COLO668 (cell line): ENCODE results near the gene TBL3.

Experiments
- DNase-seq: peaks from one replicate; lab custom pipeline; 2025; ENCODE audit not compliant: unreplicated experiment; lab: John Stamatoyannopoulos, UW

TBL3 gene

DNA sequence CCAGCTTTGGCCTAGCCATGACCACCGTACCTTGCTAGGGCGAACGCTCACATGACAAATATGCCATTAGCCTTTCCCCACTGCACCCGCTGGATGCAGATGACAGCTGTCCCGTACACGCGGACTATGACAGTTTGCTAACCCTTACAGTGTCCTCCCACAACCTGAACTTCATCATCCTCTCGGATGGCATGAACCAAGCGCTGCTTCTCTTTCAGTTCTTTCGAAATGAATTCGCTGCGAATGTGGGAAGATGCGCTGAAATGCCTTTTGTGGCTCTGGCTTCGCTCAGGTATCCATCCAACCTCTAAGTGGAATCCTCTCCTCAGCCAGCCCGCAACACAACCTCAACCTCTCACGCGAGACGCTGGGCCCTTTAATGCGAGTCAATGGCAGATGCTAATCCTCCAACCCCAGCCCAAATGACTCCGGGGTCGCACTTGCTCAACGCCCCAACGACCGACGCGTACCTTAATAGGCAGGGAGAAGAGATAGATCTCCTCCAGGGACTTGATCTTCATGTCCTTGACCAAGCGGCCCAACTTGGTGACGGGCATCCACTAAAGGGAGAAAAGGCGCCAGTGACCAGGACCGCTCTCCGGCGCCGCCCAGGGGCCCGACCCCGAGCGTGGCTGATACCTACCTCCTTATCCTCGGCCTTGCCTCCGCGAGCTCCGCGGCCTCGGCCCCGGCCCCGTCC is 7.9 kb upstream of the TBL3 start:
- peak; percentile 63 for DNase-seq

DNA sequence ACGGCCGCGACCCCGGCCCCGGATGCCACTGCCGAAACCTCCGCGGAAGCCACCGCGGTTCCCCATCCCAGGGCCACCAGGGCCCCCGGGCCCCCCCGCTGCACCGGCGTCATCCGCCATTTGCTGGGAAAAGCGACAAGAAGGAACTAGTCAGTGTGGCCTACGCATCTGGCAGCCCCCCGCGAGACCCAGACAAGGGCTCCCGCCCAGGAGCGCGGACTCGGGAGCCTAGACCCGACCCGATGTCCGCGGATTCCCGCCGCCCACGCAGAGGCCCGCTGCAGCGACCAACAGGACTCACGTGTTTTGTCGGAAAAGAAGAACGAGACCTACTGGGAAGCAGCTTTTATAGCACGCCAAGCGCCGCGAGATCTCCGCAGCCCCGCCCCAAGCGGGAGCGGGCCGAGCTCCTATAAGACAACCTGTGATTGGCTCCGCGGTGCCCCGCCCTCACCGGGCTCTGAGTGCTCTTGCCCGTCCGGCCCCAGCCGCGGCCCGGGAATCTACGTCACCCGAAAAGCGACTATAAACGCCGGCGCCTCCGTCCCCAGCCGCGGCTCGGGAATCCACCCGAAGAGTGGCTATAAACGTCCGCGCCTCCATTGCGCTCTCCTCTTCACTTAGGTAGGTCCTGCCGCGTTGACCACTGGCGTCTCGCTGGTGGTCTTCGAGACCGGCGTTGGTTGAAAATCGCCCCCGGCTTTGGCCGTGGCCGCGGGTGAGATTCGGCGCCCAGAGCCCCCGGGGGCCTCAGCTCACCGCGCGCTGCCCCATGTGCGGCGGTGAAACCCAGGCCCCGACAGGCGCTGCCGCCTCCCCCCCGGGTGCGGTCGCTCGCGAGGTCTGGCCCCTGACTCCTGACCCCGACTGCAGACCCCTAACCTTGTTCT is 7.1 kb upstream of the TBL3 start, which contains the start of gene RPS2:
TSS of gene RPS2 (minus strand) at position 321 of the 890 bp plus-strand sequence. CDS start at position 120, 201 bp downstream.
- DNase-seq, result peak; percentile 99

DNA sequence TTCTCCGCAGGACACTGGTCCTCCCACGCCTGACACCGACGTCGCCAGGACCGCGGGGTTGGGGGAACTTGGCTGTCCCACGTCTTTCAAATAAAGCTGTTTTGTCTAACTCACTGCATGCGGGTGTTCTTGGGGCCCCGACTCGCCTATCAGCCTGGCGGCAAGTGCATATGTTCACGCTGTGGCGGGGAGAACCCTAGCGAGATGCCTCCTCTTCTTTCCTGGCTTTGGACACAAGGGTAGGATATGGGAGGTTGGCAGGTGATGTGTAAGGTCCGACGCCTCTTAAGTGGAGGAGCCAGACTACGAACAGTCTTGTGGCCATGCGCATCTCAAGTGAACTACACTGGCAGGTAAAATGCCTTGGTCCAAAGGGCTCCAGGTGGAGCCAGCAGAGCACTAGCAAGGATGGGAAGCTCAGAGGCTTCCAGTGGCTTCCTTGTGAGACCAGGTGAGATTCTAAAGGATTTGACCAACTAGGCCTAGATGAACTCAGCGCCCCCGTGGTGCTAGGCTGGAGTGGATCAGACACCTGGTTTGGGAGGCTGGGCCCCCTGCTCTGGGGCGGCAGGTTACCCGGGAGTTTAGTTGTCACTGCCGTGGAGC is 6.4 kb upstream of the TBL3 start:
- peak; percentile 26 for DNase-seq

DNA sequence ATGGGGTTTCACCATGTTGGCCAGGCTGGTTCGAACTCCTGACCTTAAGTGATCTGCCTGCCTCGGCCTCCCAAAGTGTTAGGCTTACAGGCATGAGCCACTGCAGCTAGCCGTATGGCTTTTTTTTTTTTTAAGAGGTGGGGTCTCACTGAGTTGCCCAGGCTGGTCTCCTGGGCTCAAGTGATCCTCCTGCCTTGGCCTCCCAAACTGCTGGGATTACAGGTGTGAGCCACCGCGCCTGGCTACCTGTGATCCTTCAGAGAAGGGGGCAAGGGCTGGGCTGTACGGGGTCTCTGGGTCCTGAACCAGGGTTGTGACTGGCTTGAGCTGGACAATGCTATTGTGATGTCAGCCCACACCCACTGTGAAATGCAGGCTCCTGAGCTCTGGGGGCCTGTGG is 5.4 kb upstream of the TBL3 start, which contains the start of gene RNF151:
TSS of gene RNF151 (plus strand) at position 397 of the 400 bp plus-strand sequence. CDS start 26 bp downstream, outside the sequence.
- DNase-seq, result no peak

- DNase-seq, result no peak
Observed at GRCh38 chr16:1968146-1968953, 3.5 kb upstream of the TBL3 start.

- peak; percentile 26 for DNase-seq
Observed at GRCh38 chr16:1972490-1972877, 631 bp downstream of the TBL3 start.

DNA sequence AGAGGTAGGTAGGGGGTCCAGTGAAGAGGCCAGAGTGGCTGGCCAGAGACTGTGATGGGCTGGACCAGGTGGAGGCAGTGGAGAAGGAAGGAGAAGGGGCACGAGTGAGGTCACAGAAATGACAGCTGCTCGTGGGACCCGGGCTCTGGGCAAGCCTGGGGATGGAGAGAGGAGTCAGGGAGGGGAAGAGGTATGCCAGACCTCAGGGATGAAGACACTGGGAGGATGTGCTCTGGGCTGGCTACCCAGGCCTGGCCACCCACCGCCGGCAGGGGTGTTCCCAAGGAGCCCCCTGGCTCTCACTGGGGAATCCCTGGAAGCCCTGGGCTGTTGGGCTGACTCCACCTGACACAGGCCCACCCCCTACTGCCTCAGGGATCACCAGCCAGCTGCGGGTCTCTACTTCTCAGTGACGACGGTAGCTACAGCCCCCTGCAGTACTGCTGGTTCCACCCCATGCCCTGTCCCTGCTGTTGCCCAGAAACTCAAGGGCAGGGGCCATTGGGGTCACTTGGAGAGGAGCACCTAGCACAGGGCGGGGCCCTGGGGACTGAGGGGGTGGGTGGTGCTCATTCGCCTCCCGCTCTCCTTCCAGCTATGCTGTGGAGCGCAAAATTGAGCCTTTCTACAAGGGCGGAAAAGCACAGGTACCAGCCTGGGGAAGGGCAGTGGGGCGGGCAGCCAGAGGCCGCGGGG is 1.8 kb downstream of the TBL3 start:
- DNase-seq, result no peak

- no peak for DNase-seq
Observed at GRCh38 chr16:1974157-1975070, 2.6 kb downstream of the TBL3 start.

- DNase-seq, result no peak
Observed at GRCh38 chr16:1975432-1976215, 3.8 kb downstream of the TBL3 start.

GRCh38 chr16:1976216-1976520 is 4.3 kb downstream of the TBL3 start:
- no peak for DNase-seq

GRCh38 chr16:1976951-1977874 is 5.4 kb downstream of the TBL3 start:
- DNase-seq, result no peak

DNA sequence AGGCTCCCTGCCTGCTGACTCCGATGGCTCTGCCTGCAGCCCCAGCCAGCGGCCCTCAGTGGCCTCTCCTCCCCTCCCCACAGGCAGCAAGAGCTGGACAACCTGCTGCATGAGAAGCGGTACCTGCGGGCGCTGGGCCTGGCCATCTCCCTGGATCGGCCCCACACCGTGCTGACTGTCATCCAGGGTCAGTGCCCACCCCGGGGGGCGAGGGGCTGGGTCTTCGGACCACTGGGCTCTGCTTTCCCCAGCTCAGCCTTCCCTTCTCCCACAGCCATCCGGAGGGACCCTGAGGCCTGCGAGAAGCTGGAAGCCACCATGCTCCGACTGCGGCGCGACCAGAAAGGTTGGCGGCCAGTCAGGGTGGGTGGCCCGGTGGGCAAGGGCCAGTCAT is 6.0 kb downstream of the TBL3 start:
- DNase-seq, result no peak

GRCh38 chr16:1978476-1979120 is 6.7 kb downstream of the TBL3 start:
- no peak for DNase-seq

GRCh38 chr16:1979271-1980029 is 7.6 kb downstream of the TBL3 start:
- DNase-seq, result no peak

GRCh38 chr16:1980030-1980769 is 8.3 kb downstream of the TBL3 start:
- no peak for DNase-seq

DNA sequence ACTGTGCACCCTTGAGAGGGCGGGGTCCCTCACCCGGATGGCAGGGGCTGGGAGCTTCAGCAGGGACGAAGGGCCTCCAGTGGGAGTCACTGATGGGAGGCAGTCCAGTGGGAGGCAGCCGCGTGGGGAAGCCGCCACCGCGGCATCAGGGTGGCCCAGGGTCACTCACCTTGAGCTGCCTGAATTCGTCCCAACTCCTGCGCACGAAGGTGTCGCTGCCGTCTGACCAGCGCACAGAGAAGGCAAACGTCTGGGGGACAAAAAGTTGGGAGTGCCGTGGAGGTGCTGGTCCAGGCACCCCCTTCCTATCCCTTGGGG is 8.9 kb downstream of the TBL3 start:
- no peak for DNase-seq
